ENCODE measurements around the gene HLTF.
"Not testable (repeated sequence)": the region's sequence is repeated elsewhere in the genome, so short reads cannot be mapped to it uniquely, and the experiment has no call there.

Gene HLTF

GRCh38 chr3:148990236-148990635 is 96.1 kb downstream of the HLTF start:
- DNase-seq, result no peak

- DNase-seq, result not testable (repeated sequence)
These were observed 98.8 kb downstream of the HLTF start for GRCh38 chr3:148987551-148987950.

GRCh38 chr3:148981273-148981672 is 105.1 kb downstream of the HLTF start:
- no peak for DNase-seq

Measured in NCI-H1436 (cell line).